GM21619 (cell line): ENCODE measurements around the gene CDH12.

ENCODE experiments used
- ATAC-seq: cut with Tn5 transposase; IDR thresholded peaks from one replicate; pipeline ENCODE4 v1.9.1; 2021; ENCODE audit not compliant: unreplicated experiment

CDH12 gene

DNA sequence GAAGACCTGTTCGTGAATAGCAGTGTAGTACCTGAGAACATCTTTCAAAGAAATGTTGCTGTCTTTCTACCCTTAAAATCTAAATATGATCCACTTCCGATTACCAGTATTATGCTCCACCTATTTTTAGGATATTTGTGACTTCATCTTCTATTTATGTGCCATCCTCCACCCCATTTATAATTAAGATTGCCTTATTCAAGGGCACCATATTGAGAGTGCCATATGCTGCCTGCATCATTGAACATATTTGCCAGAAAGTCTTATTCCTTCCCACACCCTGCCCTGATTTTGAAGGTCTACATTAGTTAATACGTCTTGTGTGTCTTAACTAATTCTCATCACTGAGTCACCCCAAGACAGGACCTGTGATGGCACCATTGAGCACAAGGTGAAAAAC is 1076.7 kb downstream of the CDH12 start:
- ATAC-seq = no peak

DNA sequence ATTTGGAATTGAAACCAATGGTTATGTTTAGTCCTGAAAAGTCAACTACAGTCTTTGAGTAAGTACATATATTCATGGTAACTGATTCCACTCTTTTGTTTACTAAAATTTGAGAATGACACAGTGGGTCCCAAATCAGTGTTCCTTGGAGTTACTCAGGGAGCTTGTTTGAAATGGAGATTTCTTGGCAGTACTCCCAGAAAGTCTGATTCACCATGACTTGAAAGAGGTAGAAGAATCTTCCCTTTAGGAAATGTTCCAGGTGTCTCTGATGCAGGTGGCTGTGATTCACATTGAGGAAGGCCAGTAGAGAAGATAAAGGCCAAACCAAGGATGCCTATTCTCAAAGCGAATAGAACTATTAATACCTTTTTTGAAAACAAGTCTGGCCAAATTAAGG is 1078.3 kb downstream of the CDH12 start:
- no peak for ATAC-seq

DNA sequence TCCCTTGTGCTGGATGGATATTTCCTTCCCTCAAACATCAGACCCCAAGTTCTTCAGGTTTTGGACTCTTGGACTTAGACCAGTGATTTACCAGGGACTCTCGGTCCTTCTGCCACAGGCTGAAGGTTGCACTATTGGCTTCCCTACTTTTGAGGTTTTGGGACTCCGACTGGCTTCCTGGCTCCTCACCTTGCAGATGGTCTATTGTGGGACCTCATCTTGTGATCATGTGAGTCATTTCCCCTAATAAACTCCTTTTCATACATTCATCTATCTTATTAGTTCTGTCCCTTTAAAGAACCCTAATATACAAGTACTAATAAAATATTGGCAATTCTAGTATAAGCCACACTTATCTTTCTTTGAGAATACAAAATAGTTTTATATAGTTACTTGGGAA is 1078.9 kb downstream of the CDH12 start:
- no peak for ATAC-seq

DNA sequence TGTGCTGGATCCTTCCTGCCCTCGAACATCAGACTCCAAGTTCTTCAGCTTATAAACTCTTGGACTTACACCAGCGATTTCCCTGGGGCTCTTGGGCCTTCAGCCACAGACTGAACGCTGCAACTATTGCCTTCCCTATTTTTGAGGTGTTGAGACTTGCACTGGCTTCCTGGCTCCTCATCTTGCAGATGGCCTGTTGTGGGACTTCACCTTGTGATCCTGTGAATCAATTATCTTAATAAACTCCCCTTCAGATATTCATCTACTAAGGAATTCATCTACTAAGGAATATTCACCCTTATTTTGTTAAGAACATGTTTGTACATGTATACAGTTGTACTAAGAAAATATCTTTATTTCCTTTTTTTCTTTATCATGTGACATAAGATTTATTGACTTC is 1079.7 kb downstream of the CDH12 start:
- no peak for ATAC-seq

DNA sequence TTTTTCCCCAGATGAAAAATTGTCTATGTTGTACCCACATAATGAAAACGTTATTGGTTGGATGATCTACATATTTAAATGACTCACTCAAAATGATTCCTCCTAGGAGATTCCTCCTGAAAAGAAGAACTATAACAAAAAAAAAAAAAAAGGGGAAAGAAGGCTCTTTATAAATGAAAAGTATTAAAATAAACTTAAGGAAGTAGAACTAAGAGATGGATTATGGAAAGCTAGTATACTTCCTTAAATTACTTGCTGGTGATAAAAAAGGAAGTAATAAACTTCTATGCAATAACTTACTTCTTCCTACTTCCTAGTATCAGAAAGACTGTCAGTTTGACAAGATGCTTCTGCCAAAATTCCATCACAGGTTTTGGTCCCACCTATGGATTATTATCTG is 1087.7 kb downstream of the CDH12 start:
- ATAC-seq = no peak

DNA sequence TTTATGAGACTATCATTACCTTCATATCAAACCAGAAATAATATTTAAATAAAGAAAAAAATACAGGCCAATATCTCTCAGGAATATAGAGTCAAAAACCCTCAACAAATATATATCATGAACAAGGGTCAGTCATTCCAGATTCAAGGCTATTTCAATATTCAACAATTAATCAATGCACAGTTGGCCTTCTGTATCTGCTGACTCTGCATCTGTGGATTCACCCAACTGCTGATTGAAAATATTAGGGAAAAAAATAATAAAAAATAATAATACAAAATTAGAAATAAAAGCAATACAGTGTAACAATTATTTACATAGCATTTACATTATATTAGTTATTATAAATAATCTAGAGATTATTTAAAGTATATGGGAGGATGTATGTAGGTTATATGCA is 1114.0 kb downstream of the CDH12 start:
- no peak for ATAC-seq

DNA sequence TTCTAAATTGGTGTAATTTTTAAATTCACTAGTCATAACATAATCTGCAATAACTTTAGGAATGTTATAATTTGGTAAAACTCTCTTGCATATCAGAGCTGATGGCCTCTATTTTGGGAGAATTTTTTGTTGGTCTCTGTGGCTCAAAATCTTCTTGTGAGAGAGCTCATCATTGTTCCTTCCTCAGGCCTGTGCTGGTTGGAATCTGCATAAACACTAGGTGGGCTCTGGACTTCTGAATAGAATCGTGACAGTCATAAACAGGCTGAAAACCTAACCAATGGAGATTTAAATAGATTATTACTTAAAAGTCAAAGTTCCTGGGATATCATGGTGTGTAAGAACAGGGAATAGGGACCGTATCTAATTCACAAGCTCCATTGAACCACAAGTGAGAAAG is 1129.6 kb downstream of the CDH12 start:
- no peak for ATAC-seq

DNA sequence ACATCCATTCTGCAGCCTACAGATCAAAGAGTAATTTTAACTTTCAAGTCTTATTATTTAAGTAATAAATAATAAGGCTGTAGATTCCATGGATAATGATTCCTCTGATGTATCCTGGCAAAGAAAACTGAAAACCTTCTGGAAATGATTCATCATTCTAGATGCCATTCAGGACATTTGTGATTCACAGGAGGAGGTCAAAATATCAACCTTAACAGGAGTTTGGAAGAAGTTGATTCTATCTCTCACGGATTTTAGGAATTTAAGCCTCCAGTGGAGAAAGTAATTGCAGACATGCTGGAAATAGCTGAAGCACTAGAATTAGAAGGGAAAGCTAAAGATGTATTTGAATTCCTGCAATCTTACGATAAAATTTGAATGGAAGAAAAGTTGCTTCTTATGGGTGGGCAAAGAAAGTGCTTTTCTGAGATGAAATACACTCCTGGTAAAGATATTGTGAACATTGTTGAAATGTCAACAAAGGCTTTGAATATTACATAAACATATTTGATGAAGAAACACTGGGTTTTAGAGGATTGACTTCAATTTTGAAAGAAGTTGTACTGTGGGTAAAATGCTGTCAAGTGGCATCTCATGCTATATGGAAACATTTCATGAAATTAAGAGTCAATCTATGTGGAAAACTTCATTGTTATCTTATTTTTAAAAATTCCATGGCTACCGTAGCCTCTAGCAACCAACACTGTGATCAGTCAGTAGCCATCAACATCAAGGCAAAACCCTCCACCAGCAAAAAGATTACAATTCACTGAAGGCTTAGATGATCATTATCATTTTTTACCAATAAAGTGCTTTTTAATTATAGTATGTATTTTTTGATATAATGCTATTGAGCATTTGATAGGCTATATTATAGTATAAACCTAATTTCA is 1141.0 kb downstream of the CDH12 start:
- ATAC-seq = no peak

DNA sequence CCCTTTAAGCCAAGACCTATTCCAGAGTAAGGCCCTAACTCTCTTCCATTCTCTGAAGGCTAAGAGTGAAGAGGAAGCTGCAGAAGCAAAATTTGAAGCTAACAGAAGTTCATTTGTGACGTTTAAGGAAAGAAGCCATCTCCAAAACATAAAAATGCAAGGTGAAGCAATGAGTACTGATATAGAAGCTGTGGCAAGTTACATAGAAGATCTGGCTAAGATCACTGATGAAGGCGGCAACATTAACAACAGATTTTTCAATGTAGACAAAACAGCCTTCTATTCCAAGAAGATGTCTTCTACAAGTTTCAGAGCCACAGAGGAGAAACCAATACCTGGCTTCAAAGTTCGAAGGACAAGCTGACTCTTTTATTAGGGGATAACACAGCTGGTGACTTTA is 1143.4 kb downstream of the CDH12 start:
- ATAC-seq = no peak

DNA sequence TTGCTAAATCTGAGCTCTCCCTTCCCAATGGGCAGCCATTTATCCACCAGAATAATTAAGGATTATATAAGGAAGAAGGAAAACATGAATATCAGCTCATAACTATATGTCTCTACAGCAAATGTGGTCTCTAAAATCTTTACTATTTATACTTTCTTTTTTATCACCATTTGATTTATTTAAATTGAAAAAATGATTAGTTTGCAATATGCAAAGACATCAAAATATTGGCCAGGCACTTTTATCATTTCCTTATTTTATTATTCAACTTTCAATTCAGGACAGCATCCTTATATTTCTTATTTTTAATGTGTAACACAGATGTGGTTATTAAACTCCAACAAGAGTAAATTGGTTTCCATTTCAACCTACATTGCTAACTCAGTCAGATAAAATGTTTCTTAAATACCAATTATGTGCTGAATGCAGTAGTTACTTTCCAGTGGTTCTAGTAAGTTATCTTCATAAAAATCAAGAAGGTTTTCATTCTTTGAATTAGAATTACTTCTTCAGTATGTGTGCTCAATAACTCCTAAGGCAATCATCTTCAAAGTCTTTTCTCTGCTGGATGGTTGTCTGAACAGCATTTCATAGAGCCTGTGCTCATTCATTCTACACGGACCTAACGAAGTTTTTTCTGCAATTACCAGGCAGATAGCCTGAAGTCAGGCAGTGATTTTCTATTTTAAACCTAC is 1148.0 kb downstream of the CDH12 start:
- no peak for ATAC-seq

DNA sequence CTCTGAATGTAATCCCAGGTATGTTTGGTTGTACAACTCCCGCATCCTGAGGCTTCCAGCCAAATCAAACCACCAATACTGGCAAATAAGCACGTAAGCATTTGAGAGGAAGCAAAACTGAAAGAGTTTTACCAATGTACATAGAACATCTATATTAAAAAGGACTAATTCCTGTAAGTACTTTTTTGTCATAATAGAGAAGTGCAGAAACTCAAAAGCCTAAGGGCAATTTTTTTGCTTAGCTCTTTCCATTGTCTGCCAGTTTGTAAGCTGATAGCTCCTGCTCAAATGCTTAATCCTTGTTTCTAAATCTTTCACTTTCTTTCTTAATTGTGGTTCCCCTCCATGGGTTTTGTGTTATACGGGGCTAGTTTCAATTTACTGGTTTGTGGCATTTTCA is 1151.8 kb downstream of the CDH12 start:
- no peak for ATAC-seq
